ENCODE results near the gene EMX2.

EMX2 gene

DNA sequence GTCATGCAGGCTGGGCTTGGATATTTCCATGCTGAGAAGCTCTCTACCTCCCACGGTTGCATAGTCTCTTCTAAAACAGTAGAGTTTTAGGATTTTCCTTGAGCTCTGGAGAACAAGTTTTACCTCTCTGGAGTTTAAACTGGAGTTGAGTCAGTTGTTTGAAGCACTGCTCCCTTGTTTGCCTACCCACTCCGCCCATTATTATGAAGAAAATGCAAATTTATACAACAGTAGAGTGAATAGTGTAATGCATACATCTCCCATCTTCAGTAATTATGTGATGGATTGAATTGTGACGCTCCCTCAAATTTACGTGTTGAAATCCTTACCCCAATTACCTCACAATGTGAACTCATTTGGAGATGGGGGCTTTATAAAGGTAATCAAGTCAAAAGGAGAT is 17.2 kb downstream of the EMX2 start:
- TF ChIP-seq, protein P1, sequence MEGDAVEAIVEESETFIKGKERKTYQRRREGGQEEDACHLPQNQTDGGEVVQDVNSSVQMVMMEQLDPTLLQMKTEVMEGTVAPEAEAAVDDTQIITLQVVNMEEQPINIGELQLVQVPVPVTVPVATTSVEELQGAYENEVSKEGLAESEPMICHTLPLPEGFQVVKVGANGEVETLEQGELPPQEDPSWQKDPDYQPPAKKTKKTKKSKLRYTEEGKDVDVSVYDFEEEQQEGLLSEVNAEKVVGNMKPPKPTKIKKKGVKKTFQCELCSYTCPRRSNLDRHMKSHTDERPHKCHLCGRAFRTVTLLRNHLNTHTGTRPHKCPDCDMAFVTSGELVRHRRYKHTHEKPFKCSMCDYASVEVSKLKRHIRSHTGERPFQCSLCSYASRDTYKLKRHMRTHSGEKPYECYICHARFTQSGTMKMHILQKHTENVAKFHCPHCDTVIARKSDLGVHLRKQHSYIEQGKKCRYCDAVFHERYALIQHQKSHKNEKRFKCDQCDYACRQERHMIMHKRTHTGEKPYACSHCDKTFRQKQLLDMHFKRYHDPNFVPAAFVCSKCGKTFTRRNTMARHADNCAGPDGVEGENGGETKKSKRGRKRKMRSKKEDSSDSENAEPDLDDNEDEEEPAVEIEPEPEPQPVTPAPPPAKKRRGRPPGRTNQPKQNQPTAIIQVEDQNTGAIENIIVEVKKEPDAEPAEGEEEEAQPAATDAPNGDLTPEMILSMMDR (IDR thresholded peaks at IDR 0.05; ENCODE audit: insufficient read depth, low read length, missing control alignments), result no peak
- no peak for DNase-seq (ENCODE audit: low read depth, low spot score)
- POLR2A ChIA-PET, result no interaction called here
- no peak overlapping the region for H3K4me3 ChIP-seq (ENCODE audit: low read depth, low read length)
- CTCF ChIA-PET, result interaction anchor here (0.9 kb wide), 1 partner anchor 128 kb away, joined by 3 read pairs; no protein-coding TSS in a partner anchor

DNA sequence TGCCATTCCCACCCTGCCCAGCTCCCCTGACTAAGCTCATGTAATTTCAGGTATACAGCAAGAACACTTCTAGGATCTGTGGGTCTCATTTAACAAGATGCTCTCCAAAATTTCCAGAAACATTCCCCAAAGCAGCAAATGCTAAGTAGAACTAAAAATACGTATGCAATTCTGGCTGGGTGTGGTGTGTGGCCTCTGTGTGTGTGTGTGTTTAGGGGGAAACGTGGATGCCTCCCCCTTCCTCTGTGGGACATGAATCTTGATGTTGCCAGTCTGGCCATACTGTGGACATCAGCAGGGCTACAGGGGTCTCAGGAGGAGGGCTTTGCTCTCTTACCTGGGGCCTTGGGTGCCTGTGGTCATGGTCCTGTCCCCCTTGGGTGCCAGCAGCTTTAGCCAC is 18.4 kb downstream of the EMX2 start:
- no peak for DNase-seq (ENCODE audit: low read depth, low spot score)
- H3K4me3 ChIP-seq (ENCODE audit: low read depth, low read length), result no peak overlapping the region
- TF ChIP-seq, protein P1 (IDR thresholded peaks at IDR 0.05; ENCODE audit: insufficient read depth, low read length, missing control alignments), result no peak
- ChIA-PET POLR2A (no interaction called here), CTCF (no interaction called here)

DNA sequence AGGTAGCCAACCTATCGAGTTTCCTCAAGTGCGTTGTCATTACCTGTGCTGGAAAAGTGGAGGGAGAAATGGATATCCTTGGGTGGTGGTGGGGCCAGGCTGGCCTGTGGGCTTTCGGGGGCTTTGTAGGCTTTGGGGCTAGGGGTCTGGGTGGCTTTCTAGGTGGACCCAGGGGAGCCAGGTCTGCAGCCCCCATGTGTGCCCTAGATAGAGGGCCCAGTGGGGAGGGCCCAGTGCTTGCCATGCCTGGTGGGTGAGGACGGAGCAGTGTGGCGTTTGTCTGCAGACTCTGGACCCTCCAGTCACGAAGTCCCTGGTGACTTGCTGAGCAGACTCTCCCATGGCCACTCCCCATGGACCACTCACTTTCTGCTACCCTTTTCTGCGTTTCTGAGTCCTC is 19.7 kb downstream of the EMX2 start:
- TF ChIP-seq, protein P1 (IDR thresholded peaks at IDR 0.05; ENCODE audit: insufficient read depth, low read length, missing control alignments), result no peak
- no peak for DNase-seq (ENCODE audit: low read depth, low spot score)
- CTCF ChIA-PET, result no interaction called here
- POLR2A ChIA-PET, result no interaction called here
- no peak overlapping the region for H3K4me3 ChIP-seq (ENCODE audit: low read depth, low read length)

DNA sequence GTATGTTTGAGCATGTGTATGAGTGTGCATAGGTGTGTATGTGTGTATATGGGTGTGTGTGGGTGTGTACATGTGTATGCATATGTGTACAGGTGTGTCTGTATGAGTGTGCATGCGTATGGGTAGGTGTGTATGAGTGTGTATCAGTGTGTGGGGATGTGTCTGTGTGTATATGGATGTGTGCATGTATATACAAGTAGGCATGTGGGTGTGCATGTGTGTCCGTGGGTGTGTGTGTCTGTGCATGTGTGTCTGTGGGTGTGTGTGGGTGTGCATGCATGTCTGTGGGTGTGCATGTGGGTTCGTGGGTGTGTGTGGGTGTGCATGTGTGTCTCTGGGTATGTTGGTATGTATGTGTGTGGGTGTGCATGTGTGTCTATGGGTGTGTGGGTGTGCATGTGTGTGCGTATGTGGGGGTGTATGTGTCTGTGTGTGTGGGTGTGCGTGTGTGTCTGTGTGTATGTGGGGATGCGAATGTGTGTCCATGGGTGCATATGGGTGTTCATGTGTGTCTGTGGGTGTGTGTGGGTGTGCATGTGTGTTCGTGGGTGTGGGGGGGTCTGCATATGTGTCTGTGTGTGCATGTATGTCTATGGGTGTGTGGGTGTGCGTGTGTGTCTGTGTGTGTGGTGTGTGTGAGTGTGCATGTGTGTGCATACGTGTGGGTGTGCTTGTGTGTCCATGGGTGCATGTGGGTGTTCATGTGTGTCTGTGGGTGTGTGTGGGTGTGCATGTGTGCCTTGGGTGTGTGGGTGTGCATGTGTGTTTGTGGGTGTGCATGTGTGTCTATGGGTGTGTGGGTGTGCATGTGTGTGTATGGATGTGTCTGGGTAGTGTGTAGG is 20.6 kb downstream of the EMX2 start:
- CTCF ChIA-PET, result no interaction called here
- TF ChIP-seq, protein P1 (IDR thresholded peaks at IDR 0.05; ENCODE audit: insufficient read depth, low read length, missing control alignments), result no peak
- no peak for DNase-seq (ENCODE audit: low read depth, low spot score)
- no peak overlapping the region for H3K4me3 ChIP-seq (ENCODE audit: low read depth, low read length)
- POLR2A ChIA-PET, result no interaction called here

DNA sequence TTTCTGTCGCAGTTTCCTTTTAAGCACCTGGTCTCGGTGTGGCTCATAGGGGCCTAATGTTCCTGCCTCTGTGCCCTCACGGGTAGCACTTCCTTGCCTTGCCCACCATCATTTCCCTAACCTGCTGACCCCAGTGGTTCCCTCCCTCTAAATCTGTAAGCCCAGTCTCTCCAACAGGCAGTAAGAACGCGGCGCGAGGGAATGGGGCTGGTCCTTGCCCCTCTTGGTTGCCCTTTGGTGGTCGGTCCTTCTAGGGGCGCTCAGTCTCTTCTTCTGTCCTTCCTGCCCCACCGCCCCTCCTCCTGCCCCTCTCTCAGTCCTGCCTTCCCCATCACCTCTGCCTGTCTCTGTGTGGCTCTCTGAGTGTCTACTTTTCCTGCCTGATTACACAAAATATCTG is 21.2 kb downstream of the EMX2 start:
- H3K4me3 ChIP-seq (ENCODE audit: low read depth, low read length), result no peak overlapping the region
- TF ChIP-seq, protein P1 (IDR thresholded peaks at IDR 0.05; ENCODE audit: insufficient read depth, low read length, missing control alignments), result no peak
- ChIA-PET CTCF (no interaction called here), POLR2A (no interaction called here)
- DNase-seq (ENCODE audit: low read depth, low spot score), result no peak

DNA sequence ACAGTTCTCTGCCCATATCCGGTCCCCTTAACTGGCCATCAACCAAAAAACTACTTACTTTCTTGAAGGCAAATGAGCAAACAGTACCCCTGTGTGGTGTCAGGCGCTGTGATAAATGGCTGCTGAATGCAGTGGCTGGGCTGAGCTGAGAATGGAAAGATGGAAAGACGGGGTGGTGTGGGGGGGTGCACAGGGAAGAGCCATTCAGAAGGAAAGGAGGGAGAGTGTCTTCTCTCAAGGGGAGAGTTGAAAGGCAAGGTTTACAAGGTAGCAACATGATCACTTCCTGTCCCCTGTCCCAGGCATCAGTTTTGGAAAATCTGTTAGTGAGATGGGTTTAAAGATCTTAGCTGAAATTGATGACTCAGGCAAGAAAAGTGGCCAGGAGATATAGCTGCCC is 22.5 kb downstream of the EMX2 start:
- no peak for DNase-seq (ENCODE audit: low read depth, low spot score)
- POLR2A ChIA-PET, result no interaction called here
- H3K4me3 ChIP-seq (ENCODE audit: low read depth, low read length), result no peak overlapping the region
- TF ChIP-seq, protein P1 (IDR thresholded peaks at IDR 0.05; ENCODE audit: insufficient read depth, low read length, missing control alignments), result no peak
- CTCF ChIA-PET, result no interaction called here

Data from AG04449 (cell line).